Breast epithelium (tissue), 3 donors: Measurements from ENCODE around the gene ELMO1.

Source experiments
- CTCF ChIP-seq, 3 donors: fragments of 450-650 bp; IDR thresholded peaks; one replicate each; pipeline ENCODE4 v1.5.1; 2016 to 2017; ENCODE audit warnings: antibody characterized with exemption in 3 of 3, mild to moderate bottlenecking in 3 of 3, moderate library complexity in 3 of 3
- POLR2A ChIP-seq: fragments of 450-650 bp; IDR thresholded peaks from one replicate; pipeline ENCODE4 v1.6.1; 2016; ENCODE audit warnings: antibody characterized with exemption, mild to moderate bottlenecking, moderate library complexity
- POLR2AphosphoS5 ChIP-seq, 3 donors: sonication (generic); formaldehyde crosslinking; IDR thresholded peaks; one replicate each; pipeline ENCODE4 v1.6.1; 2017; ENCODE audit warnings: antibody characterized with exemption in 3 of 3

- TF ChIP-seq CTCF (IDR thresholded peaks at IDR 0.05) = no peak
- no peak for TF ChIP-seq POLR2A
- TF ChIP-seq POLR2AphosphoS5 (IDR thresholded peaks at IDR 0.05) = no peak
Observed at GRCh38 chr7:37323966-37324365, 124.7 kb downstream of the ELMO1 start.
